Peyer's patch (tissue), 4 donors: ENCODE measurements around the gene FUBP1. TPM values are rescaled to one million over a fixed set of nuclear protein-coding genes. Genes with fewer than 3 reads are reported as not detected.

ENCODE experiments used
- DNase-seq, 3 donors: peaks; one replicate each; pipeline ENCODE4 v3.0.0-alpha.2; 2017 to 2019
- H3K27ac ChIP-seq, 4 donors: fragments of 200-600 bp; sonication (generic); one replicate each; pipeline ENCODE4 v1.5.1; 2016 to 2019
- H3K27me3 ChIP-seq, 2 donors: fragments of 200-600 bp; sonication (generic); one replicate each; pipeline ENCODE4 v1.5.1; 2019
- H3K36me3 ChIP-seq, 3 donors: fragments of 200-600 bp; sonication (generic); one replicate each; pipeline ENCODE4 v1.5.1; 2016 to 2019
- H3K4me1 ChIP-seq, 4 donors: fragments of 200-600 bp; sonication (generic); one replicate each; pipeline ENCODE4 v1.5.1; 2016 to 2019
- H3K4me3 ChIP-seq, 4 donors: fragments of 200-600 bp; sonication (generic); 1 replicate in 3 of 4; 2 replicates in 1 of 4; pipeline ENCODE4 v1.5.1; 2016 to 2019; ENCODE audit warnings: mild to moderate bottlenecking in 1 of 4
- H3K9me3 ChIP-seq, 4 donors: fragments of 200-600 bp; sonication (generic); one replicate each; pipeline ENCODE4 v1.5.1; 2016 to 2019; ENCODE audit warnings: mild to moderate bottlenecking in 1 of 4
- POLR2A ChIP-seq, 2 donors: fragments of 450-650 bp; IDR thresholded peaks; one replicate each; pipeline ENCODE4 v1.5.1; 2017; ENCODE audit warnings: antibody characterized with exemption in 2 of 2, mild to moderate bottlenecking in 2 of 2, moderate library complexity in 2 of 2
- total RNA-seq, 4 donors: library from RNA; depleted of rRNA; stranded (reverse); fragments of >200 nt; gene quantifications; one replicate each; pipeline ENCODE4 v1.1.0, GENCODE V29; 2016
- TF ChIP-seq, protein P1 (sequence below), 6 experiments: fragments of 450-650 bp in 4 of 6; fragments of 200-600 bp in 2 of 6; sonication (generic) in 1 of 6; IDR thresholded peaks; one replicate each; pipeline ENCODE4 v1.5.1; 2017 to 2019; ENCODE audit warnings: antibody characterized with exemption in 6 of 6, mild to moderate bottlenecking in 3 of 6, moderate library complexity in 1 of 6

Gene FUBP1
- total RNA-seq, 4 donors from 2014 or later, result 76.4 to 196 (median 129) TPM

DNA sequence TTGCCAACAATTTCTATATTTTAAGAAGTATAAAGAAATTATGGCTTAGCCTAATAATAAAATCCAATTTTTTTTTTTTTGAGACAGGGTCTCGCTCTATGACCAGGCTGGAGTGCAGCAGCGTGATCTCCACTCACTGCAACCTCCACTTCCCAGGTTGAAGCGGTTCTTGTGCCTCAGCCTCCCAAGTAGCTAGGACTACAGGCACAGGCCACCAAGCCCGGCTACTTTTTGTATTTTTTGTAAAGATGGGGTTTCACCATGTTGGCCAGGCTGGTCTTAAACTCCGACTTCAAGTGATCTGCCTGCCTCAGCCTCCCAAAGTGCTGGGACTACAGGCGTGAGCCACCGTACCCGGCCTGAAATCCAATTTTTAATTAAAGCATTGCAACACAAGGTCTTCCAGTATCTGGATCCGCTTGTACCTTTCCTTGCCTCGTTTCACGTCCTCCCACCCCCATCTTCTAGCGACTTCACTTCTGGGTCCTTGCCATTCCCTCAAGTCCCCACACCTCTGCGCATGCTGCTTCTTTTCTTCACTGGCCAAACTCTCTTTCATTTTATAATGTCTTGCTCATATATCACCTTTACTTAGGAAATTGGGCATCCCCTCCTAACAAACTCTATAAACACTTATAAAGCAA lies 2.3 kb downstream of the FUBP1 start:
- TF ChIP-seq, protein P1, sequence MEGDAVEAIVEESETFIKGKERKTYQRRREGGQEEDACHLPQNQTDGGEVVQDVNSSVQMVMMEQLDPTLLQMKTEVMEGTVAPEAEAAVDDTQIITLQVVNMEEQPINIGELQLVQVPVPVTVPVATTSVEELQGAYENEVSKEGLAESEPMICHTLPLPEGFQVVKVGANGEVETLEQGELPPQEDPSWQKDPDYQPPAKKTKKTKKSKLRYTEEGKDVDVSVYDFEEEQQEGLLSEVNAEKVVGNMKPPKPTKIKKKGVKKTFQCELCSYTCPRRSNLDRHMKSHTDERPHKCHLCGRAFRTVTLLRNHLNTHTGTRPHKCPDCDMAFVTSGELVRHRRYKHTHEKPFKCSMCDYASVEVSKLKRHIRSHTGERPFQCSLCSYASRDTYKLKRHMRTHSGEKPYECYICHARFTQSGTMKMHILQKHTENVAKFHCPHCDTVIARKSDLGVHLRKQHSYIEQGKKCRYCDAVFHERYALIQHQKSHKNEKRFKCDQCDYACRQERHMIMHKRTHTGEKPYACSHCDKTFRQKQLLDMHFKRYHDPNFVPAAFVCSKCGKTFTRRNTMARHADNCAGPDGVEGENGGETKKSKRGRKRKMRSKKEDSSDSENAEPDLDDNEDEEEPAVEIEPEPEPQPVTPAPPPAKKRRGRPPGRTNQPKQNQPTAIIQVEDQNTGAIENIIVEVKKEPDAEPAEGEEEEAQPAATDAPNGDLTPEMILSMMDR (IDR thresholded peaks at IDR 0.05), result no peak
- Histone ChIP-seq H3K9me3 (no peaks in the 10 kb centered on the region), H3K27me3 (no peaks in the 10 kb centered on the region), H3K4me3 (peak overlapping the region; percentile 54 to 80 (median 76)), H3K36me3 (peaks cover 0 to 6% (median 0%) of the 10 kb centered on the region in 3 donors), H3K27ac (peak overlapping the region in 2 of 4 donors; percentile 94 to 95), H3K4me1 (peaks cover 0 to 28% (median 13%) of the 10 kb centered on the region in 4 donors)
- DNase-seq, result no peak

DNA sequence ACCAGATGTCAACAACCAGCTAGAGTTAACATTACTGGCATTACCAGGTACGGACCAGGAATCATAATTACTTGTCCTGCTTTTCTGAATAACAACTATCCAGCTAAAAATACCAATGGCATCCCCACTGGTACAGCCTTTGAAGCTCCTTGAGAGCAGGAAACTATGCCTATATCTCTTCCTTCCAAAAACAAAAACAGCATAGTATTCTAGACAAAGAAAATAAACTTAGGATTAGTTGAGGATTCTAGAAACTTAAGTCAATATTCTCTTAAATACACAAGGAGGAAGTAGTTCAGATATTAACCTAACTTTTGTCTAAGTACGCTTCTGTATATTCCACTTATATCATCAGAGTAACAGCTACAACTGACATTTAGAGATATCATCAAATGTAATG lies 3.0 kb downstream of the FUBP1 start:
- DNase-seq, result no peak
- H3K4me1 ChIP-seq, result peaks cover 0 to 28% (median 13%) of the 10 kb centered on the region in 4 donors

DNA sequence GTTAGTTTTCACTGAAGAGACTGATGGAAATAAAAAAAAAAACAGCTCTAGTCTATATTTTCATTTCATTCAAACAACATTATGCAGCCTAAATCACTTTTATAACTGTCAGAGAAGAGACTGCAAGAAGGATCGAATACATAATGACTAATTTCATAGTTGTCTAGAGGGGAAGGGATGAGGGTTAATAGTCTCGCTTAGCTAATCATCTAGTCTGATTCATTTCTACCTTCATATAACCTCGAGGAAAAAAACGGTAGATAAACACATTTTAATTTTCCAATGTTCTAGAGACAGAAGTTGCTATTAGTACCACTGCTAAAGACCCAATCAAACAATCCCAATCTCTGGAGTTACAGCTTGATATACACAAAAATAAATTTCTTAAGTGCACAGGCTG lies 3.5 kb downstream of the FUBP1 start:
- Histone ChIP-seq H3K27ac (peak overlapping the region in 1 of 4 donors; percentile 94), H3K36me3 (peaks cover 0 to 10% (median 0%) of the 10 kb centered on the region in 3 donors), H3K4me1 (peaks cover 0 to 28% (median 11%) of the 10 kb centered on the region in 4 donors), H3K4me3 (peak overlapping the region in 1 of 4 donors; percentile 80), H3K9me3 (no peaks in the 10 kb centered on the region), H3K27me3 (no peaks in the 10 kb centered on the region)
- TF ChIP-seq POLR2A (IDR thresholded peaks at IDR 0.05), result no peak
- TF ChIP-seq, protein P1 (IDR thresholded peaks at IDR 0.05), result no peak
- DNase-seq, result no peak

More for the DNA sequence above, 3.0 kb downstream of the FUBP1 start:
- no peaks in the 10 kb centered on the region for H3K27me3 ChIP-seq
- H3K27ac ChIP-seq, result peak overlapping the region in 1 of 4 donors; percentile 94
- H3K9me3 ChIP-seq, result no peaks in the 10 kb centered on the region
- H3K4me3 ChIP-seq, result peak overlapping the region; percentile 54 to 80 (median 76)
- TF ChIP-seq, protein P1 (IDR thresholded peaks at IDR 0.05), result no peak
- TF ChIP-seq POLR2A (IDR thresholded peaks at IDR 0.05), result no peak
- peaks cover 0 to 6% (median 0%) of the 10 kb centered on the region in 3 donors for H3K36me3 ChIP-seq

DNA sequence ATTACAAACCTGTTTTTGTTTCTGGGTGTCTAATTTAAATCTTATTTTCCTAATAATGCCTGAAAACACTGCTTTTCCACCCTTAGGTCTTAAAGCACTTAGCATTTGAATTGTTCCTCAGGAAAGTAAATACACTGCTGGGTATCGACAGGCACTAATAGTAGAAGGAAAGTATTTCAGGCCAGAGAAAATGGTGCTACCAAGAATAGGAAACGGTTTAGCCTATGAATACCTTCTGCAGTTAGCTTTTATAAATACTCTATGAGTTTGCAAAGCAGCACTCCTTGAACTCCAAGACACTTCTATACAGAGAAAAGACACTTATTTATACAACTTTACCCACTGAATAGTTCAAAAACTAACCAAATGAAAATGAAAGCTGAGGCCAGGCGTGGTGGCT lies 6.8 kb downstream of the FUBP1 start:
- peaks cover 0 to 42% (median 0%) of the 10 kb centered on the region in 3 donors for H3K36me3 ChIP-seq
- TF ChIP-seq POLR2A (IDR thresholded peaks at IDR 0.05), result no peak
- TF ChIP-seq, protein P1 (IDR thresholded peaks at IDR 0.05), result no peak
- no peaks in the 10 kb centered on the region for H3K27me3 ChIP-seq
- DNase-seq, result no peak
- no peak overlapping the region for H3K4me3 ChIP-seq
- no peak overlapping the region for H3K27ac ChIP-seq
- no peaks in the 10 kb centered on the region for H3K9me3 ChIP-seq
- peaks cover 0 to 32% (median 9%) of the 10 kb centered on the region in 4 donors for H3K4me1 ChIP-seq

DNA sequence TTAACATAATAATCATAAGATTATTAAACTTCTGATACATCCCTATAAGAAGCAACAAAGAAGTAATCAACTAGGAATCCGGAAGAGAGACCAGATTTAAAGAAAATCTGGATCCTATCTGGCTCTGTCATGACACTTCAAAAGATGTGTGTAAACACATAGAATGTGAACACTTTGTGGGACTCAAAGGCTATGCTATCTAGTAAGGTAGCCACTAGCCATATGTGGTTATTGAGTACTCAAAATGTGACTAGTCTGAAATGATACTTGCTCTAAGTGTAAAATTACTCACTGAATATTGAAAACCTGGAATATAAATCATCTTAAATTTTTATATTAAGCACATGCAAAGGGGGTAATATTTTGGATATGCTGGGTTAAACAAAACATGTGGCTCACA lies 8.7 kb downstream of the FUBP1 start:
- peaks cover 0 to 17% (median 1%) of the 10 kb centered on the region in 4 donors for H3K4me1 ChIP-seq
- no peak for DNase-seq
- TF ChIP-seq POLR2A (IDR thresholded peaks at IDR 0.05), result no peak
- TF ChIP-seq, protein P1 (IDR thresholded peaks at IDR 0.05), result no peak
- H3K4me3 ChIP-seq, result no peak overlapping the region
- H3K27me3 ChIP-seq, result no peaks in the 10 kb centered on the region
- peaks cover 0 to 61% (median 3%) of the 10 kb centered on the region in 3 donors for H3K36me3 ChIP-seq
- H3K9me3 ChIP-seq, result no peaks in the 10 kb centered on the region
- no peak overlapping the region for H3K27ac ChIP-seq
